Frontal cortex (tissue), 4 donors: ENCODE measurements around the gene DIO3. TPM values are rescaled to one million over a fixed set of nuclear protein-coding genes. Genes with fewer than 3 reads are reported as not detected.
"Not testable (repeated sequence)": the region's sequence is repeated elsewhere in the genome, so short reads cannot be mapped to it uniquely, and the experiment has no call there.

ENCODE experiments used
- DNase-seq, 2 donors: peaks; one replicate each; pipeline ENCODE4 v3.0.0; 2012; ENCODE audit warnings: low spot score in 2 of 2
- FAIRE-seq: peaks from 2 replicates; lab custom pipeline; 2012; peaks lifted over from hg19 to GRCh38; lab: Jason Lieb, UNC
- total RNA-seq: library from RNA; depleted of rRNA; stranded (reverse); fragments of >200 nt; gene quantifications from one replicate; pipeline ENCODE4 v1.2.3, GENCODE V29; 2014
- donor health status: control.
- donor health status: control.
- donor health status: control.

Gene DIO3
- total RNA-seq, 1 donor from 2014 or later: under 0.01 TPM

DNA sequence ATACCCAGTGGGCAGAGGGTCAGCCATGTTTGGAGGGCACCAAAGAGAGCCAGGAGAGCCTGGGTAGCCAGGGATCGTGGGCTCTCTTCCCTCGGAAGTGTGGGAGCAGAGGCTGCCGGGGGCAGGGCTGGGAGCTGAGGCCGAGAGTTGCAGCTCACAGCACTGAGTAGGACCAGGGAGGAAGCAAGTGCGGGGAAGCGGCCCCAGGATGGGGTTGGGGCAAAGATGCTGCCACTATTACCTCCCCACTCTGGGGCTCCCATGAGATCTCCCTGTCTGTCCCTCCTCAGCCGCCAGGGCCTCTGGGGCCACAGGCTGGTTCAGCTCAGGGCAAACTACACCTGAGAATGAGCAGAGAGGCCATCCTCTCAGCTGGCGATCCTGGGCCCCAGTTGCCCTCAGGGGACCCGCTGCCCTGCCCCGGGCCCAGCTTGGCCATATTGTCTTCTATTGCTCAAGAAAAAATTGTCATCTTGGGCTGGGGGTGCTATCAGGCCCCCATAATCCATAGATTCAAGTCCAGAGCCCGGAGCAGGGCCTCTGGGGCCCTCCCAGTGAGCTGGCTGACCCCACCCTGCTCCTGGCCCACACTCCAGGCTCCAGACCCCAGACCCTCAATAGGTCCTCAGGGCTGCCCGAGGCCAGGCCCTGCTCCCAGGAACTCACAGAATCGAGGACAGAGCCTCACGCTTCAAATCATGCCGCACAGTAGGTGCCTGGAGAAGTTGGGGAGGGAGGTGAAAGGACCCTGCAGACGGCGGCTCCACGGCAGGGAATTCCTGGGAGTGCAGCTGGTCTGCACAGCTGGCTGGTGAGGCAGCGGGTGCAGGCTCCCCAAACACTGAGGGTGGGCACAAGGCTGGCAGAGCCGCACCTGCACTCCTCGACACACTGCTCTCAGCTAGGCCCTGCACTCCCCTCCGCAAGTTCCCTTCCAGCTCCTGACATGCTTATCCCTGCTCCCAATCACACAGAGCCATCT, 20.5 kb upstream of the DIO3 start:
- FAIRE-seq: no peak
- no peak for DNase-seq

DNA sequence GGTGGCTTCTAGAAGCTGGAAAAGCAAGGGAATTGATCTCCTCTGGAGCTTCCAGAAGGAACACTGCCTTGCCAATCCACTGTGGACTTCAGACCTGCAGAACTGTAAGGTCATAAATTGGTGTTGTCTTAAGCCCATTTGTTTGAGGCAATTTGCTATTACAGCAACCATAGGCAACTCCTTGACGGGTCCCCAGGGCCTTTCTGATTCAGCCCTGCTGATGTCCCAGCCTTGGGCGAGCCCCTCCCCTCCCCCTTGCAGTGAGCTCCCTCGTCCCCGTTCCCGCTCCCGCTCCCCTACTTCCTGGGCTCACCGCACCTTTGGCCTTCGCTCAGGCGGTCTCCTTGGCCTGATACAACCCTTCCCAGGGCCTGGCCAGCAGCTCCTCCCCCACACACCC, 18.9 kb upstream of the DIO3 start:
- FAIRE-seq: no peak
- no peak for DNase-seq

DNA sequence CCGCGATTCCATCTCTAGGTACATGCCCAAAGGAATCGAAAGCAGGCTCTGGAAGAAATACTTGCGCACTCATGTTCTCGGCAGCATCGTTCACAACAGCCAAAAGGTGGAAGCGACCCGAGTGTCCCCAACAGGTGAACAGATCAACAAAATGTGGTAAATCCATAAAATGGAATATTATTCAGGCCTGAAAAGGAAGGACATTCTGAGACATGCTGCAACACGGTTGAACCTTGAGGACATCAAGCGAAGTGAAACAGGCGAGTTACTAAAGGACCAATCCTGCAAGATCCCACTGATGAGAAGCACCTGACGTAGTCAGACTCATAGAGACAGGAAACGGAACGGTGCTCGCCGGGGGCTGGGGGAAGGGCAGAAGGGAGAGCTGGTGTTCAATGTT, 17.5 kb upstream of the DIO3 start:
- no peak for FAIRE-seq

DNA sequence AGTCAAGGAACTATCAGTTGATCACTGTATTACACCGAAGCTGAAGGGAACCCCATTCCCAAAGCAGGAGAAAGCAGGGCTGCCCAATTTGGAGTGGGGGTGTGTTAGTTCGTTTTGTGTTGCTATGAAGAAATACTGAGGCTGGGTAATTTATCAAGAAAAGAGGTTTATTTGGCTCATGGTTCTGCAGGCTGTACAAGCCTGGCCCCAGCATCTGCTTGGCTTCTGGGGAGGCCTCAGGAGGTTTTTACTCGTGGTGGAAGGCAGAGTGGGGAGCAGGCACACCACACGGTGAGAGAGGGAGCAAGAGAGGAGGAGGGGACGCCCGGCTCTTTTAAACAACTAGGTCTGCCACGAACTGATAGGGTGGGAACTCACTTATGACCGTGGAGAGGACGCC, 16.7 kb upstream of the DIO3 start:
- DNase-seq (no peak), FAIRE-seq (no peak)

More for the DNA sequence above, 17.5 kb upstream of the DIO3 start:
- no peak for DNase-seq

DNA sequence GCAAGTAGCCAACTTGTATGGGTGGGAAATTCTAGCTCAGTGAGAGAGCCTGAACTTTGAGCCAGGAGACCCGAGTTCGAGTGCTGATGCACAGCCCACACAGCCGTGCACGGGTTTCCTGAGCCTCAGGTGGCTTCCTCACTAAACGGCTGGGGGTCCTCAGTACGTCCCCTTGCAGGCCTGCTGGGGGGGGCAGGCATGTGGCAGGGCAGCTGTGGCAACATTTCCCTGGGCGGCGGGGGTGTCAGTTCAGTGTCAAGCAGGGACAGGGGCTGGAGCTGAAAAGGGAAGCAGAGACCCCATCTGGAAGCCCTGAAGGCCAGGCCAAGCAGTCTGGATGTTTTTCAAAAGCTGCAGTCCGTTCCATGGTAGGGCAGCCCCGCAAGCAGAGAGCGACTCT, 14.6 kb upstream of the DIO3 start:
- DNase-seq (no peak), FAIRE-seq (no peak)

DNA sequence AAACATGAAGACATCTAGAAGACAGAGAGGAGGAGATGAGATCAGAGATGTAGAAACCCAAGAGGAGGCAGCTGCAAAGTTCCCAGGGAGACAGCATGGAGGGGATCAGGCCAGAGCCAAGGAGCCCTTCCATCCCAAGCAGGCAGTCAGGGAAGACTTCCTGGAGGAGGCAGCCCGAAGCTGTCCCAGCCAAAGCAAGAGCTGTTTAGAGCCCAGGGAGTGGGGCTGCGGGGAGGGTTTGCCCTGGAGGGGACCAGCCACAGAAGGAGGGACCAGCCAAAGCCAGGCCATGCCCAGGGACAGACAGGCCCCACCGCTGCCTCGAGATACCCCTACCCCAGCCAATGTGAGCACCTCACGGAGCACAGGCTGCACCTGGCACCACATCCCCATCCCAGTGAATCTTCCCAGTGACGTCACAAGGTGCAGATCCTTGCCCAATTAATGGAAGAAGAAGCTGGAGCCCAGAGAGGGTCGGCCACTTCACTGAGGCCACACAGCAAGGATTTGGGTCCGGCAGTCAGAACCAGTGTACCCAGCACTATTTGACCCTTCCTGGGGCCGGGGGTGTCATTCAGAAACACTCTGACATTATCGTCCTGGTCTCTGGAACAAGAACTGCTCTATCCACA, 14.1 kb upstream of the DIO3 start:
- no peak for FAIRE-seq
- no peak for DNase-seq

DNA sequence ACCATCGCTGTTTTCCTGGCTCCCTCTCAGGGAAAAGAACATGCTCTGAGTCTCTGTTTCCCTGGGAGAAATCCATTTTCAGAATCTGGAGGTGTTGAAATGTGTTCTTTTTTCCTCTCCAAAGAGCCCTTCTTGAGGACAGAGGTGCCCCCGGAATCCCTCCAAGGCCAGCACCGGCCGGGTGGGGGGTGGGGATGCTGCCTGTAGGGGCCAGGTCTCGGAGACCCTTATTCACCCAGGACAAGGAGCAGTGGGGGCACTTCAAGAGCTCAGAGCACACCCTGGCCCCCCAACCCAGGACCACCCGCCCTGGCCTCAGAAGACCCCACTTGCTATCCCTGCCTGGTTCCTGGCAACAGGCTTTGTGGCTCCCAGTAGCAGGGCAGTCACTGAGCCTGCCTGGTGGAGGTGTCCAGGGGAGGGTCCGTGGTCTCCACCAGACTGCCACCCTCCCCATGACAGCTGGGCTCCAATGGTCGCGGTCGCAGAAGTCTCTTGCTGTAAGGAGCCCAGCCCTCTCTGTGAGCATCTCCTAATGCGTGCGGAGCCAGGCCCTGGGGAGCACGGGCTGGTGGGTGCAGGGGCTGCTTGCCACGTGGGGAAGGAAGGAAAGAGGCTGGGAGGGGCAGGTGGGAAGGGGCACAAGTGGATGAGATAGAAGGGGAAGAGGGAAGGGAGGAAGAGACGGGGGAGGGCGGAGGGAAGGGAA, 13.2 kb upstream of the DIO3 start:
- DNase-seq (no peak), FAIRE-seq (no peak)

DNA sequence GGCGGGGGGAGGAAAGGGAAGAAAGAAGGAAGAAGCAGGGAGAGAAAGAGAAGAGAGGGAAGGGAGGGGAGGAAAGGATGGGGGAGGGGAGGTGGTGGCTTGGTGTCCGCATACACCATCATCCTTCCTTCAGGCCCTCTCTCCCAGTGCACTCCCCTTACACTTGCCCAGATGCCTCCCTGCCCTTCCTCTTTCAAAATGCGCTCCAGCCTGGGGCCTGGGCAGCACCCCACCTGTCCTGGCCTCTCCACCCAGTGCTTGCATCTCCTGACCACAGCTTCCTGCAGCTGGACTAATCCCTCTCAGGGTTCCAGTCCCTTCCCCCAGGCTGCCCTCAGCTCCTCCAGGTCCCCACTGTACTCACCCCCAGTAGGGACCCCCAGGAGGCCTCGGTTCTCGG, 12.6 kb upstream of the DIO3 start:
- no peak for DNase-seq
- no peak for FAIRE-seq

DNA sequence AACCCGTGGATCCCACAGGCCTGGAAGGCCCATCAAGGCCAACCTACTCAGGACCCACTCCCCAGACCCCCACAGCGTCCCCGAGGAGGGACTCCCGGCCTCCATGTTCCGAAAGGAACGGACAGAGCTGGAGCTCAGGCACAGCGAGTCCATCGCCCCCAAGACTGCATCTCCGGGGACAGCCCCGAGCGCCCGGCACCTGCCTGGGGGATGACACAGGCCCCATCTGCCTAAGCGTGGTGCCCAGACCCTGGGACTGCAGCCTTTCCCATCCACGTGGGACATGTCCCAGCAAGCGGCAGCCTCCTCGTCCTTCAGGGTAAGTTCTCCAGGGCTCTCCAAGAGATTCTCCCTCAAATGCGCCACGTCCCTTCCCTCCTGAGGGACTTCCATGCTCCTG, 12.1 kb upstream of the DIO3 start:
- no peak for FAIRE-seq
- DNase-seq: no peak

DNA sequence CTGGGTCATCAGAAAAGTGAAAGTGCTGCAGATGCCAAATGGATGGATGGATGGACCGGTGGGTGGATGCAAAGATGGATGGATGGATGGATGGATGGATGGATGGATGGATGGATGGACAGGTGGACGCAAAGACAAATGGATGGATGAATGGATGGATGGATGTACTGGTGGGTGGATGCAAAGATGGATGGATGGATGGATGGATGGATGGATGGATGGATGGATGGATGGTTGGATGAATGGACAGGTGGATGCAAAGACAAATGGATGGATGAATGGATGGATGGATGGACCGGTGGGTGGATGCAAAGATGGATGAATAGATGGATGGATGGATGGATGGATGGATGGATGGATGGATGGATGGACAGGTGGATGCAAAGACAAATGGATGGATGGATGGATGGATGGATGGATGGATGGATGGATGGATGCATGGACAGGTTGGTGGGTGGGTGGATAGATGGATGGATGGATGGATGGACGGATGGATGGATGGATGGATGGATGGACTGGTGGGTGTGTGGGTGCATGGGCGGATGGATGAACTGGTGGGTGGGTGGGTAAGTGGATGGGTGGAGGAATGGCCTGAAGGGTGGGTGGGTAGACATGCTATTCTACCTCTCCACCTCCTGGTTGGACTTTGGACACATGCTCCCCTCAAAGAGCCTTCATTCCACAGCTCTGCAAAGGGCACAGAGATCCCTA, 10.9 kb upstream of the DIO3 start:
- not testable (repeated sequence) for DNase-seq, FAIRE-seq

DNA sequence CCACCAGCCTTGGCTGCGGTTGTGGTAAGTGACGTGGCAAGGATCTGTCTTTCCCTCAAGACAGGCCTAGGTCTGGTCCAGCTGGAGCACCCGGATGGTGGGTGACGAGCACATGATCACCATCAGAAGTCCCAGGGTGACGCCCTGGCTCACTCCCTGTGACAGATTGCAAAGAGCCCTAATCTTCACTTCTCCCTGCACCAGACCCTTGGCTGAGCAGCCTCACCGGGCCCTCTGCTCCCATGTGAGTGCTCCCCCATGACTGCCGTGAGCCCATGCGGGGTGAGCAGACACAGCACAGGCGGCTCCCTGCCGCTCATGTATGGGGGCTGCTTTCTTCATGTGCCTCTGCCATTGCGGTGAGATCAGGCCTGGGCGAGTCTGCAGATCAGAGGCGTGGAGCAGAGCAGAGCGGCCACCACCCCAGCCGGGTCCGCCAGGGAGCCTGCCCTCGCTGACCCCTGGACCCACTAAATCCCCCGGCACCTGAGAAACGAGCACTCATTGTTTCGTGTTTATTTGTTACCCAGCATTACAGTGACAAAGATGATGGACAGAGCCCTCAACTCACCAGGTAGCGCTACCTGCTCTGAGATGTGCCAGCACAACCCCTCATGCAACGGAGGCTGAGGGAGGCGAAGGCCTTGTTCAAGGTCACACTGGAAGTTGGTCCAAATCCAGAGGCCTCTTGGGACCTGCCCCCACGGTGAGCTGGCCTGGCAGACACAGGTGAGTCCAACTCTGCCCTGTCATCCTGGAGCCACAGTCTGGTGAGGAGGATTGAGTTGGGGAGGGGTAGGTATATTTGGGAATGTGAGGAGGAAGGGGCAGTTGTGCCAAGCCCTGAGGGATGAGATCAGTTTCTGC, 9.3 kb upstream of the DIO3 start:
- no peak for FAIRE-seq
- no peak for DNase-seq

DNA sequence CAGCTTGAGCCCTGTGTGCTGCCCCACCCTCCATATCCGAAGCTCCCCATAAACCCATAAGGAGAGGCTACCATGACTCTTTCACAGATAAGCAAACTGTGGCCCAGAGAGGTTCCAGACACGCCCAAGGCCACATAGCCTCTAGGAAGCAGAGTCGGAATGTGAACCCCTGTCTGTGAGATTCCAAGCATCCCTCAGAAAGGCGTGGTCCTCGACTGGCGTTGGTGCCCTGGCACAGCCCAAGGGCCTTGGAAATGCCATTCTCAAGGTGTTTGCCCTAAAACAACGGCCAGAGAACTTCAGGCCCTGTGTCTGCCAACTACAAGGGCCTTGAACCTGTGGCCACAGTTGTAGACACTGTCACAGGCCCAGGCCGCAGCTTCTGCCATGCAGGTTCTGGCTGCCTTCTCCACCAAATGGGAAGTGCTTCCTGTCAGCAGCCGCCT, 8.5 kb upstream of the DIO3 start:
- FAIRE-seq (no peak), DNase-seq (no peak)

DNA sequence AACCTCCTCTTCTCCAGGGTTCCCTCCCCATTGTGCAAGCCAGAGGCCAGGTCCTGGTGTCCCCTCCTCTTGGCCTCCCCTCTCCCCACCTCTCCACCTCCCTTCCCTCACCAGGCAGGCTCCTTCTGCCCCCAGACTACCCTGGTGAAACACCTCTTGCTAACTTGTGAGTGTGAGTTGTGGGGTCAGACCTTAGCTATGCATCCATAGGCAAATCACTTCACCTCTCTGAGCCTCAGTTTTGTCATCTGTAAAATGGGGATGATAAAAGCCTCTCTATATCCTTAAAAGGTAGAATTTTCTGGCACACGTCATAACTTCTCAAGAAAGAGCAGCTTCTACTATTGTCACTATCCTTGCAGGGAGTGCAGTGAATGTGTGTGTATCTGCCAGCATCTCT, 7.9 kb upstream of the DIO3 start:
- FAIRE-seq (no peak), DNase-seq (no peak)

DNA sequence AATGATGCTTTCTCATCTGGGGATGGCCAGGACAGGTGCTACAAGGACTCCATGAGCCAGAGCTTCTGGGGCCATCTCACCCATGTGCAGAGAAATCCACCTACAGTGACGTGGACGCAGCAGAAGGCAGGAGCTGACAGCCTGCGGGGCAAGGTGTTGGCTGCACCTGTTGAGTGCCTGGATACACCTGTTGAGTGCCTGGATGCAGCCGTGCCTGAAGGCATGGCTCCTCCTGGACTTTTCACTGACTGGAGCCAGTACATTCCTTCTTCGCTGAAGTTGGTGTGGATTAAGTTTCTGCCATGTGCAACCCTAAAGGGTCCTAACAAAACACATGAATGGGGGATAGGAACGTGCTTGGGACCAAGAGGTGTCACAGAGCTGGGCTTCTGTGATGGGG, 7.4 kb upstream of the DIO3 start:
- no peak for FAIRE-seq
- no peak for DNase-seq

DNA sequence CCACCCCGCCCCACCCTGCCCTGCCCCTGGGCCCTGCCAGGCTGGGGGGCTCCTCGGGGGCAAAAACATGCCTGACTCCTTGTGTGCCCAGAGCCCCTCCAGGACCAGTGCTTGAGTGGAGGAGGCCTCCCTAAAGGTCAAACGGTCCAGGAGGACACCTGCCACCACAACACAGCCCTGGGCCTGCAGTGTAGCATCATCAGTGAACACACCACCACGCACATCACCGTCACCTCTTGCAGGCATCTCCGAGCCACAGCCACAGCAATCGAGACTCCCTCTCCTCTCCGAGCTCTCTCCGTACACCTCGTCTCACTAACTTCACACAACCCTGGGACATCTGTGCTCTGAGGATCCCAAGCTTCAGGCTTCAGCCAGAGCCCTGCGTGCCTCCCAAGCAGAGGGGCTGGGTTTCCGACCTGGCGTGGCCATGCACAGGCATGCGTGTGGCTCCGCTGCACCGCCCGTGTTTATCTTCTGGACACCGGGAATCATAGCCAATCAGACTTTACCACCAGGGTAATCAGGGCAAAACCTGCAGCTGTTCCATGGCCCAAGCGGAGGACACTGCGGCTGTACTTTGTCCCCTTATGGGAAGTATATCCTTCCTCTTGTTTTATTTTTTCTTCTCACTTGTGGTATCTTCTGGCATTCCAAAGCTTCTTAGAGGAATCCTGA, 6.2 kb upstream of the DIO3 start:
- FAIRE-seq (no peak), DNase-seq (no peak)

DNA sequence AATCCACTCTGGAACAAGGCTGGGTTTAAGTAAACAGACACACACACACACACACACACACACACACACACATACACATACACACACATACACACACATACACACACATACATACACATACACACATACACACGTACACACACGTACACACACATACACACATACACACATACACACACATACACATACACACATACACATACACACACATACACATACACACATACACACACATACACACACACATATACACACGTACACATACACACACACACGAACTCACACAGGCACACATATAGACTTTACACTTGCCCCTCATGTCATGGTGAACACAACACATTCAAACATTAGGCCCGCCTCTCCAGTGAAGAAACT, 5.6 kb upstream of the DIO3 start:
- not testable (repeated sequence) for DNase-seq, FAIRE-seq

DNA sequence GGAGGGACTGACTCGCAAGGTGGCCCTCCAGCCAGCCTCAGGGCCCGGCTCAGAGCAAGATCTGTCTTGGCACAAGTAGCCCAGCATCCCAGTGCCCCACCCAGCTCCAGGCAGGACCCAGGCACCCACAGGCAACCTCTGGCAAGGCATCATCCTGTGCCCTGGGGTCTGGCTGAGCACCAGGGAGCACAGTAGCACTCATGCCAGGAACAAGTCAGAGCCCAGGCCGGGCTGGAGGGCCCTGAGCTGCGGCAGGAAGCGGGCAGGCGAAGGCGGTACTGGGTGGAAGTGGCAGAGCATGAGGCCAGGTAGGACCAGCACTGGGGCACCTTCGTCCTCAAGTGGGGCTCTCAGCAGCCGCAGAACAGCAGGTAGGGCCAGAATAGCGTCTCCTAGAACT, 5.2 kb upstream of the DIO3 start:
- no peak for FAIRE-seq
- no peak for DNase-seq

DNA sequence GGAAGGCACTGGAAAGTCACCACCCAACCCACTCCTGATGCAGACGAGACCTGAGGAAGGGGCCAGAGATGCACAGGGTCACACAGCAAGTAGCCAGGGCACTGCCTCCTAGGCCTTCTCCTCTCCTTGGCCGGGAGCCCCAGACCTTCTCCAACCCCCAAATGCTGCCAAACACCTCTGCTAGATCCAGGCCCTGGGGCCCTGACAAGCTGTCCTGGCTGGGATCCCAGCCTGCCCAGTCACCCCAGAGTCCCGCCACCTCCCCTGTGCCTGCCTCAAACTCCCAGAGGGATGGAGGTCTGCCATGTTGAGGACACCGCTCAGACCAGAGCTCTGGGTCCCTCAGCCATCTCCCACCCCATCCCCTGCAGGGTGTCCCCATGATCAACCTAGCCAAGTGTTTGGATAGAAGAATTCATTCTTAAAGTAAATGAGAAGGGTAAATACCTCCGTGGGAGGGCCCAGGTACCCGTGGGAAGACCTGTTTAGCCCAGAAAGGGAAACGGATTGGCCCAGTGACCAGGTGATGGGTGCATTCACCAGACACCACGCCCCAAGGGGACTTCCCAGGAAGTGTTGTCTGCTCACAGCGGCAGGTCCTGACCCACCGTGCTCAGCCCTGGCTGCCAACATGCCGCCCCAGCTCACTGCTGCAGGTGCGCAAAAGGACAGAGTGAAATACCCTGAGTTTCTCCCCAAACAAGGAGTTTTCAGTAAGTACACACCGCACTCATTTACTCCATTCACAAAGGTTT, 4.6 kb upstream of the DIO3 start:
- FAIRE-seq (no peak), DNase-seq (no peak)
